OCI-LY7 (cell line): ENCODE results near the gene RBM25.

Experiments
- CTCF ChIP-seq: fragments of 200-600 bp; sonication (generic); conservative IDR thresholded peaks from 2 replicates; pipeline ENCODE4 v1.5.1; 2014; ENCODE audit warnings: mild to moderate bottlenecking, antibody characterized with exemption, low read length, moderate library complexity, mixed read lengths
- EZH2phosphoT487 ChIP-seq: fragments of 200-600 bp; sonication (generic); IDR thresholded peaks from 2 replicates; pipeline ENCODE4 v1.6.1; 2018; ENCODE audit warnings: low read depth, borderline replicate concordance, mild to moderate bottlenecking, mixed run types, antibody characterized with exemption, low read length, moderate library complexity, mixed read lengths

GRCh38 chr14:73049428-73049827 is 8.9 kb upstream of the RBM25 start:
- TF ChIP-seq CTCF (no peak), EZH2phosphoT487 (no peak)
